Pancreas (tissue), 10 donors: ENCODE measurements around the gene SIDT1. TPM values are rescaled to one million over a fixed set of nuclear protein-coding genes. Genes with fewer than 3 reads are reported as not detected.

Experiments used
- ATAC-seq, 4 donors: fragments of 200-7000 bp; cut with Tn5 transposase; one replicate each; pipeline versions ENCODE4 v1.8.0 to v1.9.1; 2020; ENCODE audit warnings: mild to moderate bottlenecking in 4 of 4, moderate library complexity in 4 of 4
- DNase-seq, 6 donors: peaks; one replicate each; pipeline ENCODE4 v3.0.0-alpha.2; 2020
- FAIRE-seq: peaks from 2 replicates; lab custom pipeline; 2012; peaks lifted over from hg19 to GRCh38; lab: Jason Lieb, UNC
- H3K27ac ChIP-seq, 4 donors: fragments of 200-600 bp; sonication (generic); 1 replicate in 3 of 4; 2 replicates in 1 of 4; pipeline versions ENCODE4 v1.5.0 to v1.8.0; 2020
- H3K27me3 ChIP-seq, 4 donors: fragments of 200-600 bp; one replicate each; pipeline ENCODE4 v1.8.0; 2021
- H3K36me3 ChIP-seq, 3 donors: fragments of 200-600 bp; sonication (generic) in 1 of 3; one replicate each; pipeline versions ENCODE4 v1.5.0 to v1.8.0; 2020 to 2021
- H3K4me1 ChIP-seq, 3 donors: fragments of 200-600 bp; one replicate each; pipeline ENCODE4 v1.8.0; 2021
- H3K4me3 ChIP-seq, 4 donors: fragments of 200-600 bp; sonication (generic) in 2 of 4; one replicate each; pipeline versions ENCODE4 v1.5.0 to v1.8.0; 2020 to 2021
- H3K9me3 ChIP-seq, 4 donors: fragments of 200-600 bp; one replicate each; pipeline ENCODE4 v1.8.0; 2021
- CTCF ChIP-seq, 4 donors: fragments of 200-600 bp; sonication (generic) in 3 of 4; IDR thresholded peaks; one replicate each; pipeline versions ENCODE4 v1.5.0 to v1.8.0; 2021; ENCODE audit warnings: antibody characterized with exemption in 4 of 4
- WGBS, 2 donors: extraction: QIAGEN DNeasy Blood & Tissue Kit; methylation state at CpG; one replicate each; pipeline ENCODE4 v1.1.7; 2013; 5-methylcytosine and 5-hydroxymethylcytosine counted together
- intact Hi-C, 3 donors: fragments of 100-400 bp; cut with DNase I; formaldehyde crosslinking; loops; one replicate each; pipeline versions ENCODE4 v1.11.1 to v1.14.2; 2022
- polyA plus RNA-seq, 2 donors: library from polyadenylated mRNA; stranded (reverse); fragments of 200-250 nt; gene quantifications; one replicate each; pipeline ENCODE4 v1.2.3, GENCODE V29; 2013
- total RNA-seq, 6 donors: library from RNA; stranded (reverse); fragmentation: NEBNext Ultra II Directional in 4 of 6; extraction: Animal tissue kit (Norgen Biotek cat#: 25700) in 4 of 6; gene quantifications; one replicate each; pipeline versions ENCODE4 v1.2.1 to v1.2.4, GENCODE V29; 2021 to 2023
- donor health status: healthy with polysubstance abuse.
- donor health status: DM: no; HTN: no; CAD: no; lungs with moderate emphysema.
- donor health status: DM: no; HTN: no; CAD: no.
- donor health status: control.
- donor health status: control.
- donor health status: Bipolar disorder and iron deficiency.
- donor health status: DM: yes; HTN: yes; CAD: no.
- donor health status: DM: no; HTN: no; CAD: no.
- donor health status: DM: no; HTN: no; CAD: no.
- donor health status: DM: yes; HTN: yes; CAD: no.

Gene SIDT1
- total and polyA plus RNA-seq, 8 donors, result 0.28 to 2.6 (median 1.0) TPM

GRCh38 chr3:113570158-113570557, 37.8 kb downstream of the SIDT1 start:
- no peak for TF ChIP-seq CTCF (IDR thresholded peaks at IDR 0.05)
- Histone ChIP-seq H3K4me3 (no peak overlapping the region), H3K36me3 (no peaks in the 10 kb centered on the region), H3K27me3 (no peaks in the 10 kb centered on the region), H3K4me1 (no peaks in the 10 kb centered on the region), H3K9me3 (no peaks in the 10 kb centered on the region), H3K27ac (no peak overlapping the region)
- ATAC-seq (no peak), FAIRE-seq (no peak), DNase-seq (no peak)
- intact Hi-C loops, result loop anchor here in 1 of 3 donors (10.0 kb wide), 1 partner anchor 75 kb away; no protein-coding TSS in a partner anchor
- WGBS, 2 donors, result 87 to 90% methylated on average over 3 of the region's 3 CpGs

- Histone ChIP-seq H3K4me3 (no peak overlapping the region), H3K27me3 (no peaks in the 10 kb centered on the region), H3K36me3 (no peaks in the 10 kb centered on the region), H3K27ac (no peak overlapping the region), H3K4me1 (no peaks in the 10 kb centered on the region), H3K9me3 (no peaks in the 10 kb centered on the region)
- 60 to 66% methylated on average over 2 of the region's 2 CpGs for WGBS, 2 donors
- peak in 1 of 4 donors; percentile 71 for ATAC-seq
- intact Hi-C loops, result loop anchor here in 1 of 3 donors (10.0 kb wide), 1 partner anchor 77 kb away; no protein-coding TSS in a partner anchor
- no peak for DNase-seq
- no peak for TF ChIP-seq CTCF (IDR thresholded peaks at IDR 0.05)
- no peak for FAIRE-seq
Observed at GRCh38 chr3:113571360-113571759, 39.0 kb downstream of the SIDT1 start.

GRCh38 chr3:113573728-113574127, 41.4 kb downstream of the SIDT1 start:
- FAIRE-seq, result no peak
- Histone ChIP-seq H3K4me3 (no peak overlapping the region), H3K36me3 (no peaks in the 10 kb centered on the region), H3K9me3 (no peaks in the 10 kb centered on the region), H3K27ac (no peak overlapping the region), H3K27me3 (no peaks in the 10 kb centered on the region), H3K4me1 (no peaks in the 10 kb centered on the region)
- 72 to 80% methylated on average over 3 of the region's 3 CpGs for WGBS, 2 donors
- ATAC-seq, result no peak
- no peak for DNase-seq
- TF ChIP-seq CTCF (IDR thresholded peaks at IDR 0.05), result no peak
- intact Hi-C loops, result loop anchor here in 1 of 3 donors (10.0 kb wide), 1 partner anchor 79 kb away; no protein-coding TSS in a partner anchor

- ATAC-seq, result no peak
- H3K4me1 ChIP-seq, result no peaks in the 10 kb centered on the region
- no peak overlapping the region for H3K27ac ChIP-seq
Observed at GRCh38 chr3:113574213-113574612, 41.9 kb downstream of the SIDT1 start.

More at GRCh38 chr3:113574213-113574612, 41.9 kb downstream of the SIDT1 start:
- intact Hi-C loops, result loop anchor here in 1 of 3 donors (10.0 kb wide), 1 partner anchor 79 kb away; no protein-coding TSS in a partner anchor
- no peak for TF ChIP-seq CTCF (IDR thresholded peaks at IDR 0.05)
- no peak for DNase-seq
- H3K27me3 ChIP-seq, result no peaks in the 10 kb centered on the region
- no peaks in the 10 kb centered on the region for H3K9me3 ChIP-seq
- H3K4me3 ChIP-seq, result no peak overlapping the region
- FAIRE-seq, result no peak
- WGBS, 2 donors, result 55 to 58% methylated on average over 2 of the region's 2 CpGs
- H3K36me3 ChIP-seq, result no peaks in the 10 kb centered on the region
